HCT116 (cell line): Measurements from ENCODE around the gene PTGIS. TPM values are rescaled to one million over a fixed set of nuclear protein-coding genes. Genes with fewer than 3 reads are reported as not detected.

Source experiments
- ATAC-seq: fragments of 200-7000 bp; cut with Tn5 transposase; 2 replicates; pipeline ENCODE4 v1.9.1; 2020; ENCODE audit warnings: mild to moderate bottlenecking, moderate library complexity
- BruUV-seq: library from RNA; stranded (reverse); fragments of 400-500 nt; replicated peaks from 2 replicates; lab custom pipeline; 2021; lab: Mats Ljungman, UMichigan
- CTCF ChIA-PET: fragments of 300-600 bp; sonication (Branson Sonifier 250); formaldehyde crosslinking; loops from one replicate; lab custom pipeline; 2021; ENCODE audit warnings: antibody characterized with exemption; lab: Charles Lee
- POLR2A ChIA-PET: fragments of 300-600, 350-600 bp; sonication (Branson Sonifier 250); formaldehyde crosslinking; loops from one replicate; lab custom pipeline; 2021; ENCODE audit warnings: antibody characterized with exemption; lab: Charles Lee
- RAD21 ChIA-PET, 2 experiments: fragments of 300-600 bp; sonication (Branson Sonifier 250); formaldehyde crosslinking; loops; one replicate each; lab custom pipeline; 2023; ENCODE audit warnings: low total read pairs in 2 of 2; ENCODE audit not compliant: uncharacterized antibody in 2 of 2, unreplicated experiment in 2 of 2, low non-redundant PET in 1 of 2; lab: Charles Lee
- DNase-seq: peaks from one replicate; pipeline ENCODE4 v3.0.0-alpha.2; 2010; ENCODE audit warnings: low read depth, low spot score
- H2AFZ ChIP-seq: fragments of 200-600 bp; shearing (Covaris generic), sonication (generic); 2 replicates; pipeline ENCODE4 v1.6.1; 2017; ENCODE audit warnings: low read depth, mixed run types, mixed read lengths, antibody characterized with exemption, low read length; ENCODE audit not compliant: poor library complexity, severe bottlenecking
- H3K27ac ChIP-seq: 2 replicates; pipeline ENCODE4 v1.5.1; 2012; ENCODE audit warnings: low read depth, low read length
- H3K27me3 ChIP-seq: fragments of 200-600 bp; sonication (generic); 2 replicates; pipeline ENCODE4 v1.6.1; 2016; ENCODE audit warnings: mixed run types, low read length, mixed read lengths; ENCODE audit not compliant: insufficient read depth
- H3K36me3 ChIP-seq, 2 experiments: fragments of 200-500 bp in 1 of 2; fragments of 200-600 bp in 1 of 2; sonication (Bioruptor generic) in 1 of 2; sonication (generic) in 1 of 2; 2 replicates each; pipeline versions ENCODE4 v1.5.1 to v1.6.1; 2014 to 2016; ENCODE audit warnings: low read length in 2 of 2, inconsistent platforms in 1 of 2, mixed read lengths in 1 of 2, mixed run types in 1 of 2; ENCODE audit not compliant: insufficient read depth in 2 of 2, control insufficient read depth in 1 of 2
- H3K4me1 ChIP-seq, 2 experiments: fragments of 200-600 bp in 1 of 2; sonication (generic) in 1 of 2; 2 replicates each; pipeline versions ENCODE4 v1.5.1 to v1.6.1; 2012 to 2017; ENCODE audit warnings: low read length in 2 of 2, inconsistent platforms in 1 of 2, mild to moderate bottlenecking in 1 of 2, mixed read lengths in 1 of 2, mixed run types in 1 of 2, moderate library complexity in 1 of 2; ENCODE audit not compliant: insufficient read depth in 2 of 2, control insufficient read depth in 1 of 2
- H3K4me2 ChIP-seq: fragments of 200-600 bp; sonication (generic); 2 replicates; pipeline ENCODE4 v1.6.1; 2017; ENCODE audit warnings: mixed run types, low read length, mixed read lengths
- H3K4me3 ChIP-seq, 2 experiments: fragments of 200-600 bp in 1 of 2; sonication (generic) in 1 of 2; replicated peaks in 1 of 2; 2 replicates each; pipeline ENCODE4 v1.5.1; 2011 to 2016; ENCODE audit warnings: low read length in 2 of 2, control low read depth in 1 of 2, low read depth in 1 of 2, mild to moderate bottlenecking in 1 of 2, mixed read lengths in 1 of 2, mixed run types in 1 of 2
- H3K79me2 ChIP-seq: fragments of 200-600 bp; sonication (generic); 2 replicates; pipeline ENCODE4 v1.6.1; 2017; ENCODE audit warnings: mild to moderate bottlenecking, mixed run types, low read length, moderate library complexity, mixed read lengths; ENCODE audit not compliant: insufficient read depth
- H3K9ac ChIP-seq: fragments of 200-600 bp; sonication (generic); 2 replicates; pipeline ENCODE4 v1.6.1; 2016; ENCODE audit warnings: low read length, mixed read lengths
- H3K9me2 ChIP-seq: fragments of 200-600 bp; sonication (generic), shearing (Covaris generic); 2 replicates; pipeline ENCODE4 v1.6.1; 2017; ENCODE audit warnings: mixed run types, mild to moderate bottlenecking, moderate library complexity; ENCODE audit not compliant: insufficient read depth
- H3K9me3 ChIP-seq, 2 experiments: fragments of 200-500 bp in 1 of 2; fragments of 200-600 bp in 1 of 2; sonication (Bioruptor generic) in 1 of 2; sonication (generic) in 1 of 2; 2 replicates each; pipeline ENCODE4 v1.6.1; 2014 to 2017; ENCODE audit warnings: low read length in 2 of 2, mixed read lengths in 2 of 2, inconsistent platforms in 1 of 2, low read depth in 1 of 2, mild to moderate bottlenecking in 1 of 2, mixed run types in 1 of 2, moderate library complexity in 1 of 2; ENCODE audit not compliant: control insufficient read depth in 1 of 2, insufficient read depth in 1 of 2
- H4K20me1 ChIP-seq: fragments of 200-600 bp; sonication (generic), shearing (Covaris generic); 2 replicates; pipeline ENCODE4 v1.6.1; 2017; ENCODE audit warnings: mixed run types, mild to moderate bottlenecking, moderate library complexity; ENCODE audit not compliant: insufficient read depth
- CEBPB ChIP-seq: IDR thresholded peaks from 2 replicates; pipeline ENCODE4 v1.6.1; 2012; ENCODE audit warnings: low read depth
- EGR1 ChIP-seq: IDR thresholded peaks from 2 replicates; pipeline ENCODE4 v1.6.1; 2012; ENCODE audit warnings: low read depth
- ELF1 ChIP-seq: IDR thresholded peaks from 2 replicates; pipeline ENCODE4 v1.6.1; 2012; ENCODE audit warnings: low read depth, borderline replicate concordance
- EZH2 ChIP-seq: fragments of 200-600 bp; sonication (generic); IDR thresholded peaks from 2 replicates; pipeline ENCODE4 v1.6.1; 2017; ENCODE audit warnings: antibody characterized with exemption, mixed run types
- EZH2phosphoT487 ChIP-seq: fragments of 200-600 bp; IDR thresholded peaks from 2 replicates; pipeline ENCODE4 v1.6.1; 2018; ENCODE audit warnings: antibody characterized with exemption, borderline replicate concordance
- FOSL1 ChIP-seq: IDR thresholded peaks from 2 replicates; pipeline ENCODE4 v1.6.1; 2012; ENCODE audit warnings: low read depth
- JUND ChIP-seq: IDR thresholded peaks from 2 replicates; pipeline ENCODE4 v1.6.1; 2012
- MAX ChIP-seq: IDR thresholded peaks from 2 replicates; pipeline ENCODE4 v1.6.1; 2012
- POLR2A ChIP-seq: IDR thresholded peaks from 2 replicates; pipeline ENCODE4 v1.7.0; 2011; ENCODE audit warnings: borderline replicate concordance; ENCODE audit not compliant: insufficient read depth, insufficient read length; ENCODE audit errors: extremely low read depth
- RAD21 ChIP-seq: IDR thresholded peaks from 2 replicates; pipeline ENCODE4 v1.6.1; 2012; ENCODE audit warnings: low read depth, mild to moderate bottlenecking
- SIN3A ChIP-seq: IDR thresholded peaks from 2 replicates; pipeline ENCODE4 v1.6.1; 2012; ENCODE audit warnings: low read depth
- SP1 ChIP-seq: IDR thresholded peaks from 2 replicates; pipeline ENCODE4 v1.6.1; 2012; ENCODE audit warnings: low read depth
- SRF ChIP-seq: IDR thresholded peaks from 2 replicates; pipeline ENCODE4 v1.6.1; 2012; ENCODE audit warnings: low read depth
- TCF7L2 ChIP-seq: IDR thresholded peaks from 2 replicates; pipeline ENCODE4 v1.7.0; 2011; ENCODE audit warnings: borderline replicate concordance, inconsistent platforms; ENCODE audit not compliant: insufficient read depth, insufficient read length; ENCODE audit errors: extremely low read depth
- ZFX ChIP-seq: fragments of 450-650 bp; IDR thresholded peaks from 2 replicates; pipeline ENCODE4 v1.6.1; 2017
- ZNF274 ChIP-seq: fragments of 200-500 bp; sonication (Bioruptor generic); IDR thresholded peaks from 2 replicates; pipeline ENCODE4 v1.6.1; 2014; ENCODE audit warnings: mild to moderate bottlenecking, low read depth, low read length, inconsistent platforms
- intact Hi-C: fragments of 100-400 bp; cut with micrococcal nuclease; formaldehyde crosslinking; loops from 2 replicates; pipeline ENCODE4 v1.10.0; 2022
- total RNA-seq: library from RNA; stranded (reverse); gene quantifications from one replicate; pipeline ENCODE4 v1.2.1, GENCODE V29; 2021; ENCODE audit not compliant: unreplicated experiment
- TF ChIP-seq, protein P1 (sequence below): IDR thresholded peaks from 2 replicates; pipeline ENCODE4 v1.6.1; 2012; ENCODE audit warnings: low read depth
- TF ChIP-seq, protein P2 (sequence below): IDR thresholded peaks from 2 replicates; pipeline ENCODE4 v1.6.1; 2012

PTGIS gene
- total RNA-seq, 1 experiment from 2014 or later, result 0.25 TPM

DNA sequence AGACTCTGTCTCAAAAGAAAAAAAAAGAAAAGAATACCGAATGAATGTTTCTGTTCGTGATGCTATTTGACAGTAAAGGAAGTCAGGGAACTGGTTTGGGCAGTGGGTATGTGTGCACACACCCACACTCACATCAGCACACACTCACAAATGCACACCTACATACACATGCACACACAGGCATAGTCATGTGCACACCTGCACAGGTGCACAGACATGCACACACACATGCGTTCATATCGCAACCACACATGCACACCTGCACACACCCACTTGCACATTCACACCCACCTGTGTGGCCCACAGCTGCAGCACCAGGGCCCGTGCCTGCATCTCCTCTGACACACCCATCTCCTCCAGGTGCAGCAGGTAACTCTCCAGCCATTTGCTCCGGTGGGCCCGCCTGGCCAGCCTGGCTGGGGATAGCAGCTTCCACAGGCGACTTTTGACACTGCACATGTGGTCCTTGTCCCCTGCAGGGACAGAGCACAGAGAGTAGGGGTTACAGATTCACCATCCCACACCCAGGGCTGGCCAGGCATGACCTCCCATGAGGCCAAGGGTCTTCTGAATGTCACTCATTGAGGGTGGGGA lies 44.1 kb downstream of the PTGIS start:
- TF ChIP-seq SRF, result no peak
- no peak for TF ChIP-seq ZFX
- no peak for TF ChIP-seq POLR2A
- TF ChIP-seq CEBPB, result no peak
- TF ChIP-seq, protein P1, sequence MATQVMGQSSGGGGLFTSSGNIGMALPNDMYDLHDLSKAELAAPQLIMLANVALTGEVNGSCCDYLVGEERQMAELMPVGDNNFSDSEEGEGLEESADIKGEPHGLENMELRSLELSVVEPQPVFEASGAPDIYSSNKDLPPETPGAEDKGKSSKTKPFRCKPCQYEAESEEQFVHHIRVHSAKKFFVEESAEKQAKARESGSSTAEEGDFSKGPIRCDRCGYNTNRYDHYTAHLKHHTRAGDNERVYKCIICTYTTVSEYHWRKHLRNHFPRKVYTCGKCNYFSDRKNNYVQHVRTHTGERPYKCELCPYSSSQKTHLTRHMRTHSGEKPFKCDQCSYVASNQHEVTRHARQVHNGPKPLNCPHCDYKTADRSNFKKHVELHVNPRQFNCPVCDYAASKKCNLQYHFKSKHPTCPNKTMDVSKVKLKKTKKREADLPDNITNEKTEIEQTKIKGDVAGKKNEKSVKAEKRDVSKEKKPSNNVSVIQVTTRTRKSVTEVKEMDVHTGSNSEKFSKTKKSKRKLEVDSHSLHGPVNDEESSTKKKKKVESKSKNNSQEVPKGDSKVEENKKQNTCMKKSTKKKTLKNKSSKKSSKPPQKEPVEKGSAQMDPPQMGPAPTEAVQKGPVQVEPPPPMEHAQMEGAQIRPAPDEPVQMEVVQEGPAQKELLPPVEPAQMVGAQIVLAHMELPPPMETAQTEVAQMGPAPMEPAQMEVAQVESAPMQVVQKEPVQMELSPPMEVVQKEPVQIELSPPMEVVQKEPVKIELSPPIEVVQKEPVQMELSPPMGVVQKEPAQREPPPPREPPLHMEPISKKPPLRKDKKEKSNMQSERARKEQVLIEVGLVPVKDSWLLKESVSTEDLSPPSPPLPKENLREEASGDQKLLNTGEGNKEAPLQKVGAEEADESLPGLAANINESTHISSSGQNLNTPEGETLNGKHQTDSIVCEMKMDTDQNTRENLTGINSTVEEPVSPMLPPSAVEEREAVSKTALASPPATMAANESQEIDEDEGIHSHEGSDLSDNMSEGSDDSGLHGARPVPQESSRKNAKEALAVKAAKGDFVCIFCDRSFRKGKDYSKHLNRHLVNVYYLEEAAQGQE, result no peak
- no peak for TF ChIP-seq MAX
- TF ChIP-seq RAD21, result no peak
- Histone ChIP-seq H2AFZ (no peak overlapping the region), H3K36me3 (no peaks in the 10 kb centered on the region), H4K20me1 (no peaks in the 10 kb centered on the region), H3K9me2 (no peaks in the 10 kb centered on the region), H3K4me2 (no peak overlapping the region), H3K27me3 (no peaks in the 10 kb centered on the region), H3K4me3 (no peak overlapping the region), H3K9me3 (no peaks in the 10 kb centered on the region), H3K27ac (no peak overlapping the region), H3K79me2 (no peaks in the 10 kb centered on the region), H3K4me1 (no peaks in the 10 kb centered on the region), H3K9ac (no peak overlapping the region)
- DNase-seq (no peak), ATAC-seq (no peak)
- intact Hi-C loops, result no loop called here
- ChIA-PET POLR2A (no interaction called here), RAD21 (no interaction called here), CTCF (no interaction called here)
- no TSS peak for BruUV-seq

DNA sequence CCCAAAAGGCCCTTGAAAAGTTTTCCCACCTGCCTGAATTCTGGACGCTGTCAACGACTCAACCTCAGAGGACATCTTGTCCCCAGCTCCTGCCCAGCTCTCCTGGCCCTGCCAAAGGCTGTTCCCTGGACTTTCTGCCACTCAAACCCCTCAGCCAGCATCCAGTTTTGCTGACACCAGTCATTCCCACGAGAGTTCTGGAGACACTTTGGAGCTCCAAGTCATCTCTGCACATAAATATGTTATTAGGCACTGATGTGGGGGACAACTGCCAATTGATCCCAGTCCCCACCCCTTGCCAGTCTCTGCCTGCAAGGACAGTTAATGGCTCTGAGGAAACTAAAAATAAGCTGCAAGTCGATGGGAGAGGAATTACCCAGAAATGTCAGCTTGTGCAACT lies 46.6 kb downstream of the PTGIS start:
- ATAC-seq, result no peak
- TF ChIP-seq EZH2 (no peak), ELF1 (no peak), JUND (no peak), EGR1 (no peak), MAX (no peak), ZNF274 (no peak), POLR2A (no peak), EZH2phosphoT487 (no peak), SP1 (no peak), FOSL1 (no peak), CEBPB (no peak), SIN3A (no peak), TCF7L2 (no peak), SRF (no peak)
- TF ChIP-seq, protein P2, sequence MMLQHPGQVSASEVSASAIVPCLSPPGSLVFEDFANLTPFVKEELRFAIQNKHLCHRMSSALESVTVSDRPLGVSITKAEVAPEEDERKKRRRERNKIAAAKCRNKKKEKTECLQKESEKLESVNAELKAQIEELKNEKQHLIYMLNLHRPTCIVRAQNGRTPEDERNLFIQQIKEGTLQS, result no peak

More for the DNA sequence above, 46.6 kb downstream of the PTGIS start:
- H2AFZ ChIP-seq, result no peak overlapping the region
- DNase-seq, result no peak
- RAD21 ChIA-PET, result no interaction called here
- intact Hi-C loops, result no loop called here
- no peaks in the 10 kb centered on the region for H3K36me3 ChIP-seq
- POLR2A ChIA-PET, result no interaction called here
- no peaks in the 10 kb centered on the region for H4K20me1 ChIP-seq
- BruUV-seq, result no TSS peak
- H3K4me3 ChIP-seq, result no peak overlapping the region
- no peaks in the 10 kb centered on the region for H3K9me3 ChIP-seq
- no peaks in the 10 kb centered on the region for H3K9me2 ChIP-seq
- H3K9ac ChIP-seq, result no peak overlapping the region
- no peaks in the 10 kb centered on the region for H3K27me3 ChIP-seq
- no peak overlapping the region for H3K27ac ChIP-seq
- no peaks in the 10 kb centered on the region for H3K79me2 ChIP-seq
- peaks cover 3 to 12% of the 10 kb centered on the region in 2 experiments; a peak in 3 of 4 replicates for H3K4me1 ChIP-seq
- CTCF ChIA-PET, result no interaction called here
- H3K4me2 ChIP-seq, result no peak overlapping the region
